NCI-H2227 treated with DMSO at 0.1 percent for 48 hours (cell line): ENCODE results near the gene HEATR5A.
"Not testable (repeated sequence)": the region's sequence is repeated elsewhere in the genome, so short reads cannot be mapped to it uniquely, and the experiment has no call there.

Experiments used
- DNase-seq: peaks from one replicate; lab custom pipeline; 2025; lab: John Stamatoyannopoulos, UW

HEATR5A gene

GRCh38 chr14:31283578-31284252, 136.6 kb downstream of the HEATR5A start:
- DNase-seq = no peak

- DNase-seq = no peak
Observed at GRCh38 chr14:31283153-31283552, 137.2 kb downstream of the HEATR5A start.

GRCh38 chr14:31280871-31281220, 139.5 kb downstream of the HEATR5A start:
- no peak for DNase-seq

GRCh38 chr14:31280132-31280870, 140.0 kb downstream of the HEATR5A start:
- DNase-seq = no peak

- no peak for DNase-seq
Observed at GRCh38 chr14:31278883-31279282, 141.5 kb downstream of the HEATR5A start.

GRCh38 chr14:31277085-31277484, 143.3 kb downstream of the HEATR5A start:
- no peak for DNase-seq

- DNase-seq = not testable (repeated sequence)
Observed at GRCh38 chr14:31276417-31276816, 143.9 kb downstream of the HEATR5A start.

GRCh38 chr14:31275731-31276130, 144.6 kb downstream of the HEATR5A start:
- DNase-seq = no peak

- no peak for DNase-seq
Observed at GRCh38 chr14:31271648-31272047, 148.7 kb downstream of the HEATR5A start.

- no peak for DNase-seq
Observed at GRCh38 chr14:31270196-31270772, 150.1 kb downstream of the HEATR5A start.

GRCh38 chr14:31269634-31270195, 150.6 kb downstream of the HEATR5A start:
- no peak for DNase-seq

- no peak for DNase-seq
Observed at GRCh38 chr14:31268216-31268615, 152.1 kb downstream of the HEATR5A start.

GRCh38 chr14:31266437-31267331, 153.7 kb downstream of the HEATR5A start:
- no peak for DNase-seq

- DNase-seq = no peak
Observed at GRCh38 chr14:31265701-31266398, 154.5 kb downstream of the HEATR5A start.

- no peak for DNase-seq
Observed at GRCh38 chr14:31263485-31264133, 156.7 kb downstream of the HEATR5A start.

- DNase-seq = no peak
Observed at GRCh38 chr14:31261859-31262731, 158.3 kb downstream of the HEATR5A start.

GRCh38 chr14:31261523-31261858, 158.9 kb downstream of the HEATR5A start:
- DNase-seq = no peak

GRCh38 chr14:31259040-31259435, 161.3 kb downstream of the HEATR5A start:
- DNase-seq = not testable (repeated sequence)

- DNase-seq = no peak
Observed at GRCh38 chr14:31258427-31259039, 161.8 kb downstream of the HEATR5A start.
